Activated CD4-positive, alpha-beta T cell treated with anti-CD3 and anti-CD28 coated beads, Interleukin-10, Interleukin-2, amounts not matched to agents 100 ng/mL and 50 ng/mL, durations not matched to agents 16 hours and 8 hours (primary cell): ENCODE measurements around the gene GSK3B.
A peak's percentile ranks its signal among the peaks of the same experiment; 100 is the strongest.
"Not testable (repeated sequence)": the region's sequence is repeated elsewhere in the genome, so short reads cannot be mapped to it uniquely, and the experiment has no call there.

Experiments used
- DNase-seq: peaks from one replicate; pipeline ENCODE4 v3.0.0-alpha.2; 2020

Gene GSK3B

GRCh38 chr3:119998166-119998565, 96.1 kb downstream of the GSK3B start:
- DNase-seq: no peak

- DNase-seq: no peak
Measured at GRCh38 chr3:119990888-119991287, 103.4 kb downstream of the GSK3B start.

GRCh38 chr3:119989981-119990655, 104.1 kb downstream of the GSK3B start:
- no peak for DNase-seq

GRCh38 chr3:119986812-119987211, 107.4 kb downstream of the GSK3B start:
- DNase-seq: not testable (repeated sequence)

- DNase-seq: no peak
Measured at GRCh38 chr3:119981386-119981785, 112.9 kb downstream of the GSK3B start.

- DNase-seq: no peak
Measured at GRCh38 chr3:119978554-119979208, 115.6 kb downstream of the GSK3B start.

- no peak for DNase-seq
Measured at GRCh38 chr3:119977353-119977752, 116.9 kb downstream of the GSK3B start.

- no peak for DNase-seq
Measured at GRCh38 chr3:119976214-119976613, 118.0 kb downstream of the GSK3B start.

- no peak for DNase-seq
Measured at GRCh38 chr3:119974656-119975055, 119.6 kb downstream of the GSK3B start.

- DNase-seq: no peak
Measured at GRCh38 chr3:119973018-119973646, 121.1 kb downstream of the GSK3B start.

- no peak for DNase-seq
Measured at GRCh38 chr3:119969759-119970158, 124.5 kb downstream of the GSK3B start.

- DNase-seq: no peak
Measured at GRCh38 chr3:119967353-119968006, 126.8 kb downstream of the GSK3B start.

GRCh38 chr3:119965692-119966091, 128.6 kb downstream of the GSK3B start:
- DNase-seq: no peak

- no peak for DNase-seq
Measured at GRCh38 chr3:119964294-119964693, 130.0 kb downstream of the GSK3B start.

- DNase-seq: no peak
Measured at GRCh38 chr3:119955972-119956371, 138.3 kb downstream of the GSK3B start.

GRCh38 chr3:119950666-119951325, 143.5 kb downstream of the GSK3B start:
- DNase-seq: no peak

GRCh38 chr3:119945291-119945690, 149.0 kb downstream of the GSK3B start:
- no peak for DNase-seq

- no peak for DNase-seq
Measured at GRCh38 chr3:119944091-119944490, 150.2 kb downstream of the GSK3B start.

GRCh38 chr3:119939077-119939476, 155.2 kb downstream of the GSK3B start:
- DNase-seq: no peak

GRCh38 chr3:119937229-119937628, 157.0 kb downstream of the GSK3B start:
- peak; percentile 86 for DNase-seq

GRCh38 chr3:119934249-119934648, 160.0 kb downstream of the GSK3B start:
- DNase-seq: no peak

GRCh38 chr3:119933207-119933606, 161.0 kb downstream of the GSK3B start:
- DNase-seq: no peak

- no peak for DNase-seq
Measured at GRCh38 chr3:119930286-119930685, 164.0 kb downstream of the GSK3B start.
